Muscle layer of duodenum (tissue), 2 donors: ENCODE data around the gene CBY1.
"Not testable (repeated sequence)": the region's sequence is repeated elsewhere in the genome, so short reads cannot be mapped to it uniquely, and the experiment has no call there.

Experiments
- H3K27ac ChIP-seq: one replicate; pipeline ENCODE4 v1.7.0; 2013; ENCODE audit warnings: mild to moderate bottlenecking, low read length
- H3K27me3 ChIP-seq: one replicate; pipeline ENCODE4 v1.7.0; 2013; ENCODE audit warnings: low read depth, mild to moderate bottlenecking, control low read depth, low read length
- H3K36me3 ChIP-seq, 2 donors: one replicate each; pipeline ENCODE4 v1.7.0; 2013; ENCODE audit warnings: low read length in 2 of 2, control low read depth in 1 of 2, mild to moderate bottlenecking in 1 of 2; ENCODE audit not compliant: insufficient read depth in 2 of 2, control insufficient read depth in 1 of 2
- H3K4me1 ChIP-seq, 2 donors: one replicate each; pipeline ENCODE4 v1.7.0; 2013; ENCODE audit warnings: low read length in 2 of 2, mild to moderate bottlenecking in 2 of 2, control low read depth in 1 of 2, moderate library complexity in 1 of 2; ENCODE audit not compliant: insufficient read depth in 2 of 2, control insufficient read depth in 1 of 2
- H3K4me3 ChIP-seq, 2 donors: one replicate each; pipeline ENCODE4 v1.7.0; 2013; ENCODE audit warnings: low read length in 2 of 2, low read depth in 1 of 2, mild to moderate bottlenecking in 1 of 2
- H3K9me3 ChIP-seq, 2 donors: one replicate each; pipeline ENCODE4 v1.7.0; 2013; ENCODE audit warnings: low read length in 2 of 2, control low read depth in 1 of 2, mild to moderate bottlenecking in 1 of 2; ENCODE audit not compliant: control insufficient read depth in 1 of 2
- donor health status: healthy.

Gene CBY1

GRCh38 chr22:38618682-38619081 lies 37.8 kb upstream of the CBY1 start:
- Histone ChIP-seq H3K27me3 (no peaks in the 10 kb centered on the region), H3K9me3 (peaks cover 0 to 5% of the 10 kb centered on the region in 2 donors), H3K27ac (no peak overlapping the region), H3K4me3 (no peak overlapping the region), H3K36me3 (peaks cover 0 to 4% of the 10 kb centered on the region in 2 donors), H3K4me1 (no peaks in the 10 kb centered on the region)

GRCh38 chr22:38623351-38623750 lies 33.1 kb upstream of the CBY1 start:
- Histone ChIP-seq H3K4me3 (no peak overlapping the region), H3K9me3 (peaks cover 0 to 3% of the 10 kb centered on the region in 2 donors), H3K27me3 (no peaks in the 10 kb centered on the region), H3K4me1 (no peaks in the 10 kb centered on the region), H3K36me3 (peaks cover 0 to under 1% of the 10 kb centered on the region in 2 donors), H3K27ac (no peak overlapping the region)

GRCh38 chr22:38628444-38628843 lies 28.0 kb upstream of the CBY1 start:
- Histone ChIP-seq H3K36me3 (peaks cover 0 to 9% of the 10 kb centered on the region in 2 donors), H3K4me1 (no peaks in the 10 kb centered on the region), H3K27me3 (no peaks in the 10 kb centered on the region)

GRCh38 chr22:38629108-38629507 lies 27.3 kb upstream of the CBY1 start:
- H3K4me3 ChIP-seq = no peak overlapping the region
- no peaks in the 10 kb centered on the region for H3K27me3 ChIP-seq
- no peaks in the 10 kb centered on the region for H3K4me1 ChIP-seq
- no peaks in the 10 kb centered on the region for H3K9me3 ChIP-seq
- H3K36me3 ChIP-seq = peaks cover 0 to 9% of the 10 kb centered on the region in 2 donors
- no peak overlapping the region for H3K27ac ChIP-seq

More at GRCh38 chr22:38628444-38628843, 28.0 kb upstream of the CBY1 start:
- no peaks in the 10 kb centered on the region for H3K9me3 ChIP-seq
- H3K4me3 ChIP-seq = no peak overlapping the region
- no peak overlapping the region for H3K27ac ChIP-seq

GRCh38 chr22:38631724-38632123 lies 24.7 kb upstream of the CBY1 start:
- Histone ChIP-seq H3K36me3 (peaks cover 0 to 9% of the 10 kb centered on the region in 2 donors), H3K27me3 (no peaks in the 10 kb centered on the region), H3K27ac (no peak overlapping the region), H3K4me3 (no peak overlapping the region), H3K4me1 (no peaks in the 10 kb centered on the region), H3K9me3 (no peaks in the 10 kb centered on the region)

- no peak overlapping the region for H3K27ac ChIP-seq
- peaks cover 0 to 9% of the 10 kb centered on the region in 2 donors for H3K36me3 ChIP-seq
- H3K9me3 ChIP-seq = no peaks in the 10 kb centered on the region
- no peaks in the 10 kb centered on the region for H3K4me1 ChIP-seq
- H3K27me3 ChIP-seq = no peaks in the 10 kb centered on the region
- no peak overlapping the region for H3K4me3 ChIP-seq
Measured at GRCh38 chr22:38632528-38632927, 23.9 kb upstream of the CBY1 start.

GRCh38 chr22:38638216-38638615 lies 18.2 kb upstream of the CBY1 start:
- no peaks in the 10 kb centered on the region for H3K27me3 ChIP-seq
- no peaks in the 10 kb centered on the region for H3K36me3 ChIP-seq
- no peak overlapping the region for H3K4me3 ChIP-seq
- H3K9me3 ChIP-seq = no peaks in the 10 kb centered on the region
- no peak overlapping the region for H3K27ac ChIP-seq
- no peaks in the 10 kb centered on the region for H3K4me1 ChIP-seq

GRCh38 chr22:38638728-38639127 lies 17.7 kb upstream of the CBY1 start:
- no peak overlapping the region for H3K27ac ChIP-seq
- no peaks in the 10 kb centered on the region for H3K9me3 ChIP-seq
- no peaks in the 10 kb centered on the region for H3K27me3 ChIP-seq
- H3K4me3 ChIP-seq = no peak overlapping the region
- no peaks in the 10 kb centered on the region for H3K36me3 ChIP-seq
- no peaks in the 10 kb centered on the region for H3K4me1 ChIP-seq

GRCh38 chr22:38641476-38642040 lies 14.9 kb upstream of the CBY1 start:
- no peaks in the 10 kb centered on the region for H3K9me3 ChIP-seq
- no peaks in the 10 kb centered on the region for H3K27me3 ChIP-seq
- no peaks in the 10 kb centered on the region for H3K4me1 ChIP-seq
- H3K36me3 ChIP-seq = no peaks in the 10 kb centered on the region
- no peak overlapping the region for H3K4me3 ChIP-seq
- no peak overlapping the region for H3K27ac ChIP-seq

- not testable (repeated sequence) for H3K4me1 ChIP-seq, H3K4me3 ChIP-seq, H3K27ac ChIP-seq, H3K27me3 ChIP-seq, H3K36me3 ChIP-seq, H3K9me3 ChIP-seq
Measured at GRCh38 chr22:38644245-38644644, 12.2 kb upstream of the CBY1 start.

- H3K27me3 ChIP-seq = no peaks in the 10 kb centered on the region
- H3K36me3 ChIP-seq = no peaks in the 10 kb centered on the region
- no peak overlapping the region for H3K27ac ChIP-seq
- H3K9me3 ChIP-seq = no peaks in the 10 kb centered on the region
- no peak overlapping the region for H3K4me3 ChIP-seq
- no peaks in the 10 kb centered on the region for H3K4me1 ChIP-seq
Measured at GRCh38 chr22:38645430-38645829, 11.0 kb upstream of the CBY1 start.

- no peak overlapping the region for H3K4me3 ChIP-seq
- no peaks in the 10 kb centered on the region for H3K4me1 ChIP-seq
- no peaks in the 10 kb centered on the region for H3K27me3 ChIP-seq
- no peaks in the 10 kb centered on the region for H3K9me3 ChIP-seq
- H3K36me3 ChIP-seq = no peaks in the 10 kb centered on the region
- no peak overlapping the region for H3K27ac ChIP-seq
Measured at GRCh38 chr22:38649841-38650522, 6.5 kb upstream of the CBY1 start.
